Astrocyte (in vitro differentiated cells and primary cell): Measurements from ENCODE around the gene DIAPH2.

Source experiments
- CTCF ChIP-seq: IDR thresholded peaks from 2 replicates; pipeline ENCODE4 v1.5.1; 2011; ENCODE audit warnings: low read depth, mild to moderate bottlenecking, inconsistent platforms, low read length, moderate library complexity; ENCODE audit not compliant: insufficient read depth
- EZH2 ChIP-seq: IDR thresholded peaks from 2 replicates; pipeline ENCODE4 v1.6.1; 2012; ENCODE audit warnings: mild to moderate bottlenecking, low read length, inconsistent platforms; ENCODE audit not compliant: insufficient read depth

DNA sequence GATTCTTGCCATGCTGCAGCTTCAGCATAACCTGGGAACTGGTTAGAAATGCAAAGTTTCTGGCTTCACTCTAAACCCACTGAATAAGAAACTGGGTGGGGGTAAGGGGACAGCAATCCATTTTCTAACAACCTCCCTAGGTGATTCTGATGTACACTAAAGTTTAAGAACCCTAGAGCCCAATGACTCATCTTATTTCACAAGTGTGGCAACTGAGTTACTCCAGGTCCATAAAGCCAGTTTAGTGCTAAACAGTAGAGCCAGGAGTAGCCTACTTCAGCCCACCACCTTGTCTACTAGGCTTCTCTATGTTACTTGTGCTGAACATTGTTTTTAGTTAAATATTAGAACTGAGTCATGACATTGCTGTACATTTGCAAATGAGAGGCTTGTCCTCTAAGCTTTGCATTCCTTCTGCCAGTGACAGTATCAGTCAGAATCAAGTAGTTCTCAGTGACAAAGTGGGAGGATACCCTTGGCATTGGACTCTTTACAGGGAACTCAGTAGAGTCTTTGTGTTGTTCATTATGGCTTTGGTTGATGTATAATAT is 717.0 kb downstream of the DIAPH2 start:
- TF ChIP-seq EZH2 (no peak), CTCF (no peak)
